ENCODE data around the gene MPV17L2.

GRCh38 chr19:18156268-18156667 lies 36.8 kb upstream of the MPV17L2 start:
- no peak for TF ChIP-seq CTCF (IDR thresholded peaks at IDR 0.05)
- TF ChIP-seq EZH2 (IDR thresholded peaks at IDR 0.05; ENCODE audit: borderline replicate concordance, insufficient read depth, low read depth, low read length, poor library complexity, severe bottlenecking): no peak
